GM12891 (cell line): ENCODE results near the gene MAJIN.
A peak's percentile ranks its signal among the peaks of the same experiment; 100 is the strongest.

Source experiments
- DNase-seq: peaks from one replicate; pipeline ENCODE4 v3.0.0; 2011; ENCODE audit warnings: low spot score; ENCODE audit not compliant: insufficient read length
- FAIRE-seq: peaks from 2 replicates; lab custom pipeline; 2011; peaks lifted over from hg19 to GRCh38; lab: Jason Lieb, UNC
- PAX5 ChIP-seq: IDR thresholded peaks from 2 replicates; pipeline ENCODE4 v1.6.1; 2011; ENCODE audit warnings: low read length, moderate library complexity, mild to moderate bottlenecking; ENCODE audit not compliant: insufficient read depth, severe bottlenecking
- POLR2A ChIP-seq: IDR thresholded peaks from 2 replicates; pipeline ENCODE4 v1.6.1; 2011; ENCODE audit warnings: low read depth, low read length, control low read depth
- POLR2AphosphoS5 ChIP-seq: IDR thresholded peaks from 2 replicates; pipeline ENCODE4 v1.6.1; 2011; ENCODE audit warnings: low read depth, low read length, control low read depth
- POU2F2 ChIP-seq: IDR thresholded peaks from 2 replicates; pipeline ENCODE4 v1.6.1; 2011; ENCODE audit warnings: low read depth, mild to moderate bottlenecking, control low read depth, low read length, moderate library complexity
- SPI1 ChIP-seq: IDR thresholded peaks from 2 replicates; pipeline ENCODE4 v1.6.1; 2011; ENCODE audit warnings: low read depth, low read length, control low read depth
- TAF1 ChIP-seq: IDR thresholded peaks from 2 replicates; pipeline ENCODE4 v1.6.1; 2011; ENCODE audit warnings: low read depth, low read length, control low read depth

Gene MAJIN

GRCh38 chr11:64894812-64895452 is 77.0 kb downstream of the MAJIN start:
- DNase-seq (no peak), FAIRE-seq (no peak)
- TF ChIP-seq PAX5 (no peak), TAF1 (no peak), POU2F2 (no peak), POLR2A (no peak), SPI1 (no peak), POLR2AphosphoS5 (no peak)

- peak; percentile 98 for DNase-seq
- TF ChIP-seq PAX5 = no peak
- 0 out of 2 replicates have a peak, but pooled peaks have one; percentile 21 for TF ChIP-seq POU2F2
- TF ChIP-seq POLR2AphosphoS5 = no peak
- no peak for TF ChIP-seq POLR2A
- no peak for TF ChIP-seq SPI1
- no peak for TF ChIP-seq TAF1
- FAIRE-seq = peak; percentile 94
Measured at GRCh38 chr11:64894070-64894811, 77.7 kb downstream of the MAJIN start.

- FAIRE-seq (no peak), DNase-seq (no peak)
- TF ChIP-seq SPI1 (no peak), PAX5 (no peak), POLR2AphosphoS5 (no peak), POU2F2 (no peak), TAF1 (no peak), POLR2A (no peak)
Measured at GRCh38 chr11:64893194-64894069, 78.5 kb downstream of the MAJIN start.

GRCh38 chr11:64892838-64893193 is 79.1 kb downstream of the MAJIN start:
- FAIRE-seq (no peak), DNase-seq (no peak)
- TF ChIP-seq POU2F2 (no peak), PAX5 (no peak), TAF1 (no peak), POLR2A (no peak), POLR2AphosphoS5 (no peak)

- FAIRE-seq (no peak), DNase-seq (no peak)
- TF ChIP-seq POLR2AphosphoS5 (no peak), POLR2A (no peak), POU2F2 (no peak), SPI1 (no peak), TAF1 (no peak), PAX5 (no peak)
Measured at GRCh38 chr11:64892411-64892831, 79.5 kb downstream of the MAJIN start.

GRCh38 chr11:64891880-64892279 is 80.0 kb downstream of the MAJIN start:
- FAIRE-seq (no peak), DNase-seq (no peak)
- TF ChIP-seq TAF1 = no peak
- TF ChIP-seq POLR2A = no peak
- TF ChIP-seq SPI1 = no peak
- TF ChIP-seq POLR2AphosphoS5 = no peak
- no peak for TF ChIP-seq PAX5
- TF ChIP-seq POU2F2 = no peak

- no peak for FAIRE-seq
- DNase-seq = no peak
- TF ChIP-seq POLR2AphosphoS5 = no peak
- no peak for TF ChIP-seq SPI1
- TF ChIP-seq PAX5 = no peak
- TF ChIP-seq POU2F2 = no peak
- TF ChIP-seq POLR2A = no peak
- no peak for TF ChIP-seq TAF1
Measured at GRCh38 chr11:64891215-64891848, 80.6 kb downstream of the MAJIN start.

- FAIRE-seq (no peak), DNase-seq (no peak)
- TF ChIP-seq TAF1 (no peak), SPI1 (no peak), POLR2AphosphoS5 (no peak), POLR2A (no peak), POU2F2 (no peak), PAX5 (no peak)
Measured at GRCh38 chr11:64890522-64890939, 81.4 kb downstream of the MAJIN start.
